Hepatocyte (in vitro differentiated cells): ENCODE measurements around the gene TMEM145.

Experiments used
- EZH2 ChIP-seq: fragments of 200-600 bp; sonication (generic); IDR thresholded peaks from 2 replicates; pipeline ENCODE4 v1.6.1; 2016; ENCODE audit warnings: antibody characterized with exemption, mild to moderate bottlenecking, borderline replicate concordance
- EZH2phosphoT487 ChIP-seq: fragments of 200-600 bp; sonication (generic); IDR thresholded peaks from one replicate; pipeline ENCODE4 v1.6.1; 2018; ENCODE audit warnings: antibody characterized with exemption, mild to moderate bottlenecking, low read depth, moderate library complexity; ENCODE audit not compliant: unreplicated experiment, severe bottlenecking
- TF ChIP-seq, protein P1 (sequence below): fragments of 200-600 bp; sonication (generic); IDR thresholded peaks from 2 replicates; pipeline ENCODE4 v1.5.1; 2016; ENCODE audit warnings: antibody characterized with exemption, mild to moderate bottlenecking; ENCODE audit not compliant: poor library complexity

DNA sequence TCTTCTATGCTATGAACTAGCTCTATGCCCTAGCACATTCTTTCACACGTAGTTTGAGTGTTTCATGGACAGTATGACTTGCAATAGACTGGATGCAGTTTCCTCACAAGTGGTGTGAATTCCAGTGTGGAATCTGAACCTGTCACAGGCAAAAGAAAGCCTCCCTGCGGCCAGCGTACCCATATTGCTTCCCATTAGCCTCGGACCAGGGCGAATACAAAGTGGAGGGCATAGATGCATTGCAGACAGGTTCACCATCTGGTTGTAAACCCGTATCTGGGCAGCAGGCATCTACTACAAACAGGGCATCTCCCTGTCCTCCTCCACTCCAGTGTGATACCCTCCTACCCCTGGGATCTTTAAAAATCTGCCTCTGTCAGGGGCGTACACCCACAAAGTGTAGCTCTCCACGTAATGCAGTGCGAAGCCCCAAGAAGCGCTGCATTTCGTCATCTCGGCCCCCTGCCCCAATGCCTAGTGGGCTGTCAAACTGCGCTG is 45.4 kb upstream of the TMEM145 start:
- TF ChIP-seq, protein P1, sequence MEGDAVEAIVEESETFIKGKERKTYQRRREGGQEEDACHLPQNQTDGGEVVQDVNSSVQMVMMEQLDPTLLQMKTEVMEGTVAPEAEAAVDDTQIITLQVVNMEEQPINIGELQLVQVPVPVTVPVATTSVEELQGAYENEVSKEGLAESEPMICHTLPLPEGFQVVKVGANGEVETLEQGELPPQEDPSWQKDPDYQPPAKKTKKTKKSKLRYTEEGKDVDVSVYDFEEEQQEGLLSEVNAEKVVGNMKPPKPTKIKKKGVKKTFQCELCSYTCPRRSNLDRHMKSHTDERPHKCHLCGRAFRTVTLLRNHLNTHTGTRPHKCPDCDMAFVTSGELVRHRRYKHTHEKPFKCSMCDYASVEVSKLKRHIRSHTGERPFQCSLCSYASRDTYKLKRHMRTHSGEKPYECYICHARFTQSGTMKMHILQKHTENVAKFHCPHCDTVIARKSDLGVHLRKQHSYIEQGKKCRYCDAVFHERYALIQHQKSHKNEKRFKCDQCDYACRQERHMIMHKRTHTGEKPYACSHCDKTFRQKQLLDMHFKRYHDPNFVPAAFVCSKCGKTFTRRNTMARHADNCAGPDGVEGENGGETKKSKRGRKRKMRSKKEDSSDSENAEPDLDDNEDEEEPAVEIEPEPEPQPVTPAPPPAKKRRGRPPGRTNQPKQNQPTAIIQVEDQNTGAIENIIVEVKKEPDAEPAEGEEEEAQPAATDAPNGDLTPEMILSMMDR = no peak
- no peak for TF ChIP-seq EZH2
- TF ChIP-seq EZH2phosphoT487 = no peak
